ENCODE measurements around the gene KCNIP1.

- TF ChIP-seq POLR2A (IDR thresholded peaks at IDR 0.05; ENCODE audit: extremely low read depth, insufficient read length) (no peak), CTCF (IDR thresholded peaks at IDR 0.05; ENCODE audit: low read depth, low read length) (no peak), MAX (IDR thresholded peaks at IDR 0.05; ENCODE audit: low read depth, low read length) (no peak)
Measured at GRCh38 chr5:170642066-170642735, 138.4 kb downstream of the KCNIP1 start.

Measured in NB4 (cell line).